DMS153 treated with DMSO at 0.1 percent for 48 hours (cell line): ENCODE results near the gene ZDHHC15.
"Not testable (repeated sequence)": the region's sequence is repeated elsewhere in the genome, so short reads cannot be mapped to it uniquely, and the experiment has no call there.

Source experiments
- DNase-seq: peaks from one replicate; lab custom pipeline; 2025; ENCODE audit not compliant: unreplicated experiment; lab: John Stamatoyannopoulos, UW

Gene ZDHHC15

GRCh38 chrX:75522565-75523431, at the start of gene ZDHHC15:
TSS of gene ZDHHC15 (minus strand) at chrX:75523037. CDS start at chrX:75523024, 13 bp downstream.
- peak; percentile 12 for DNase-seq

GRCh38 chrX:75560544-75560943, 37.7 kb upstream of the ZDHHC15 start:
- DNase-seq = not testable (repeated sequence)

DNA sequence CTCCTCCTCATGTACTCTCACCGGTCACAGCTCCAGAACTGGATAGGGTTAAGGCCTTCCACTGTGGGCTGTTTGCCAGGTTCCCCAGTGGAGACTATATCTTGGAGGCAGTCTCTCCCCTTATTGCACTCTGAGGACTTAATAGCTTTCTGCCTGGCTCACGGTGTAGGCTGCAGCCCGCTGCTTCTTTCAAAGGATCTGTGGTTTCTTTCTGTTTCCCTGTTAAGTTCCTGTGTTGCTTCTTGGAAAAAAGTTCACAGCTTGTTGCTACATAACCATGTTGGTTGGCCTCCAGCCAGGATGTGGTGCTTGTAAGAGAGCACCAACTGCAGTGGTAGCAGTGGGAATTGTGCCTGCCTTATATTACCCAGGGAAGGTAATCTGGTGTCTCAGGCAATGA, 24.9 kb upstream of the ZDHHC15 start:
- no peak for DNase-seq

- DNase-seq = no peak
These were observed 24.1 kb upstream of the ZDHHC15 start for GRCh38 chrX:75546724-75547511.

DNA sequence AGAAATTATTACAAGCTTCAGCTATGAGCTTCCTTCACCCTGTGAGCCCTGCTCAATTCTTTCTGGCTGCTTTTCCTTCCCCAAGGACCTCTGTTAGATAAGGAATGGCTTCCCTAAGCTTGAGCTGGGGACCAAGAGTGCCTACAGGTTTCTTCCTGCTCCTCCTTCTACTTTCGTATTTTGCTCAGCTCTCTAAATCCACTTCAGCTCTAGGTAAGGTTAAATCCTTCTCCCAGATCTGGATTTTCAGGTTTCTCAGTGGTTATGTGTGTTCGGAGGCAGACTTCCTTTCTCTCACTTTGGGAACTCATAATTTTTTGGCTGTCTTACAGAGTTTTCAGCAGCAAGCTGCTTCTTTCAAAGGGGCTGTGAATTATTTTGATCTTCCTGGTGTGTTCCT, 21.9 kb upstream of the ZDHHC15 start:
- DNase-seq = no peak

DNA sequence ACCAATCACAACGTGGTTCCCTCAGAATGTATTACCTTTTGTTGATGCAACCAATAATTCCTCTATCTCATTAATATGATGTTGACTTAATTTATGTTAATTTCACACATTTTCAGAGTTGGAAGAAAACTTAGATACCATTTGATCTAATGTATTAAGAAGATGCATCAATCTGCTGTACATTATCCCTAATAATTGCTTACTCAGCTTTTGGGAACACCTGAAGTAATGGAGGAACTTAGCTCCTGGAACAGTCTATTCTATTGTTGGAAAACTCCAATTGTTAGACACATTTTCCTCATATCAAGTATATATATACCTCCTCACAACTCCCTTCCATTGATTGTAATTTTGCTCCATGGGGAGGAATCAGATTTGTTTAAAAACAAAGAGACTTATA, 38.9 kb downstream of the ZDHHC15 start:
- no peak for DNase-seq

GRCh38 chrX:75461780-75462179, 61.1 kb downstream of the ZDHHC15 start:
- DNase-seq = not testable (repeated sequence)

- no peak for DNase-seq
These were observed 101.1 kb downstream of the ZDHHC15 start for GRCh38 chrX:75421688-75422230.

DNA sequence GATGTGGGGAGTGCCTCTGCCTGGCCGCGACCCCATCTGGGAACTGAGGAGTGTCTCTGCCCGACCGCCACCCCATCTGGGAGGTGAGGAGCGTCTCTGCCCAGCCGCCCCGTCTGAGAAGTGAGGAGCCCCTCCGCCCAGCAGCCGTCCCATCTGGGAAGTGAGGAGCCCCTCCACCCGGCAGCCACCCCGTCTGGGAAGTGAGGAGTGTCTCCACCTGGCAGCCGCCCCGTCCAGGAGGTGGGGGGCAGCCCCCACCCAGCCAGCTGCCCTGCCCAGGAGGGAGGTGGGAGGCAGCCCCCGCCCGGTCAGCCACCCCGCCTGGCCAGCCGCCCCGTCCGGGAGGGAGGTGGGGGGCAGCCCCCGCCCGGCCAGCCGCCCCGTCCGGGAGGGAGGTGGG, 115.7 kb downstream of the ZDHHC15 start:
- DNase-seq = not testable (repeated sequence)

DNA sequence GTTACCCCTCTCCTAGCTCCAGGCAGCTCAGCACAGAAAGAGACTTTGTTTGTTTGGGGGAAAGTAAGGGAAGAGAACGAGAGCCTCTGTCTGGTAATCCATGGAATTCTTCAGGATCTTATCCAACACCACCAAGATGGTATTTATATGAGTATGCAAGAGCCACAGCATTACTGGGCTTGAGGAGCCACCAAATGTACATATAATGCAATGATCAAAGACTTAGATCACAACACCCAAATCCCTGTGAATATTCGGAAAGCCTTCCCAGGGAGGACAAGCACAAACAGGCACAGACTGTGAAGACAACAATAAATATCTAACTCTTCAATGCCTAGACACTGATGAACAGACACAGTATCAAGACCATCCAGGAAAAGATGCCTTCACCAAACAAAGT, 132.4 kb downstream of the ZDHHC15 start:
- no peak for DNase-seq

- no peak for DNase-seq
These were observed 153.1 kb downstream of the ZDHHC15 start for GRCh38 chrX:75369721-75370120.

- DNase-seq = no peak
These were observed 156.0 kb downstream of the ZDHHC15 start for GRCh38 chrX:75366861-75367260.

GRCh38 chrX:75365243-75365975, 157.4 kb downstream of the ZDHHC15 start:
- DNase-seq = no peak

- DNase-seq = no peak
These were observed 161.0 kb downstream of the ZDHHC15 start for GRCh38 chrX:75361788-75362187.

DNA sequence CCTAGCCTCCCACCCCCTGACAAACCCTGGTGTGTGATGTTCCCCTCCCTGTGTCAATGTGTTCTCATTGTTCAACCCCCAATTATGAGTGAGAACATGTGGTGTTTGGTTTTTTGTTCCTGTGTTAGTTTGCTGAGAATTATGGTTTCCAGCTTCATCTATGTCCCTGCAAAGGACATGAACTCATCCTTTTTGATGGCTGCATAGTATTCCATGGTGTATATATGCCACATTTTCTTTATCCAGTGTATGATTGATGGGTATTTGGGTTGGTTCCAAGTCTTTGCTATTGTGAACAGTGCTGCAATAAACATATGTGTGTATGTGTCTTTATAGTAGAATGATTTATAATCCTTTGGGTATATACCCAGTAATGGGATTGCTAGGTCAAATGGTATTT, 174.2 kb downstream of the ZDHHC15 start:
- not testable (repeated sequence) for DNase-seq

DNA sequence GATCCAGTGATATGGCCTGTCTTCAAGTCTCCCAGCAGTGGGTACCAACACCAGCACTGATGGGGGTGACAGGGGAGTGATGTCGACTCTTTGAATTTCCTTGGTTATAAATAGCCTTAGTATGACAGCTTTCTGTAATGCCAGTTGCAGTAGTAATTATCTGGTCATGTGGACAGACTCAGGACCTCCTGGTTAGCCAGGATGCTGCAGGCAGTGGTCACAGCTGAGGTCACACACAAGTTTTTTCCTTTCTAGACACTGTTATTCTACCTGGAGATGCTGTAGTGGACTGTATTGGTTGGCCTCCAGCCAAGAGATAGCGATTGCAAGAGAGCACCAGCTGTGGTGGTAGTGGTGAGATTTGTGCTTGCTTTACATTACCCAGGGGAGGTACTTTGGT, 185.3 kb downstream of the ZDHHC15 start:
- no peak for DNase-seq

DNA sequence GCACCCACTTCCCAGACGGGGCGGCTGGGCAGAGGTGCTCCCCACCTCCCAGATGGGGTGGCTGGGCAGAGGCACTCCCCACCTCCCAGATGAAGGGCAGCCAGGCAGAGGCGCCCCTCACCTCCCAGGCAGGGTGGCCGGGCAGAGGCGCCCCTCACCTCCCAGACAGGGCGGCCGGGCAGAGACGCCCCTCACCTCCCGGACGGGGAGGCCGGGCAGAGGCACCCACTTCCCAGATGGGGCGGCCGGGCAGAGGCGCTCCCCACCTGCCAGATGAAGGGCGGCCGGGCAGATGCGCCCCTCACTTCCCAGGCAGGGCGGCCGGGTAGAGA, 187.7 kb downstream of the ZDHHC15 start:
- DNase-seq = no peak

- DNase-seq = not testable (repeated sequence)
These were observed 188.3 kb downstream of the ZDHHC15 start for GRCh38 chrX:75334407-75335126.

- no peak for DNase-seq
These were observed 195.2 kb downstream of the ZDHHC15 start for GRCh38 chrX:75327607-75328006.
